K562 (cell line): ENCODE results near the gene CSTB. TPM values are rescaled to one million over a fixed set of nuclear protein-coding genes. Genes with fewer than 3 reads are reported as not detected.

Source experiments
- GTF2A2 ChIP-seq: IDR thresholded peaks from 2 replicates; pipeline ENCODE4 v1.6.1; 2016; ENCODE audit warnings: mild to moderate bottlenecking, missing genetic modification characterization, missing compliant biosample characterization
- ILF3 ChIP-seq: fragments of 450-650 bp; IDR thresholded peaks from 2 replicates; pipeline ENCODE4 v1.6.1; 2018; ENCODE audit warnings: antibody characterized with exemption, mild to moderate bottlenecking, moderate library complexity, borderline replicate concordance
- MED1 ChIP-seq: sonication (generic); formaldehyde crosslinking; IDR thresholded peaks from 2 replicates; pipeline ENCODE4 v1.8.1; 2023; ENCODE audit warnings: missing genetic modification reagents, borderline replicate concordance
- MTA2 ChIP-seq: fragments of 450-650 bp; IDR thresholded peaks from 2 replicates; pipeline ENCODE4 v1.6.1; 2016; ENCODE audit warnings: low read depth
- NR2C2 ChIP-seq, 2 experiments: fragments of 200-800 bp in 1 of 2; sonication (Bioruptor generic) in 1 of 2; sonication (generic) in 1 of 2; formaldehyde crosslinking in 1 of 2; IDR thresholded peaks; 2 replicates each; pipeline versions ENCODE4 v1.6.1 to v1.8.0; 2016 to 2022; ENCODE audit warnings: mild to moderate bottlenecking in 1 of 2, missing compliant biosample characterization in 1 of 2, missing genetic modification characterization in 1 of 2, missing genetic modification reagents in 1 of 2
- RBM22 ChIP-seq: fragments of 200-400 bp; formaldehyde crosslinking; IDR thresholded peaks from 2 replicates; pipeline ENCODE4 v1.6.1; 2018; ENCODE audit warnings: low read length, low read depth; ENCODE audit not compliant: poor library complexity, severe bottlenecking
- TSHZ1 ChIP-seq: fragments of 250-450 bp; sonication (Bioruptor Pico); IDR thresholded peaks from 2 replicates; pipeline ENCODE4 v1.4.0; 2020; ENCODE audit warnings: mild to moderate bottlenecking, moderate library complexity
- UBTF ChIP-seq, 2 experiments: IDR thresholded peaks; 2 replicates each; pipeline ENCODE4 v1.6.1; 2012; ENCODE audit warnings: improper control_type of control experiment in 2 of 2, low read depth in 2 of 2, low read length in 2 of 2, borderline replicate concordance in 1 of 2
- ZBTB1 ChIP-seq: sonication (generic); formaldehyde crosslinking; IDR thresholded peaks from 2 replicates; pipeline ENCODE4 v1.8.1; 2023; ENCODE audit warnings: missing genetic modification reagents, low read depth, mild to moderate bottlenecking, borderline replicate concordance
- ZNF121 ChIP-seq: sonication (generic); formaldehyde crosslinking; conservative IDR thresholded peaks from 2 replicates; pipeline ENCODE4 v1.8.0; 2022; ENCODE audit warnings: missing genetic modification reagents
- ZNF143 ChIP-seq: sonication (generic); formaldehyde crosslinking; IDR thresholded peaks from 2 replicates; pipeline ENCODE4 v1.9.0; 2022; ENCODE audit warnings: mild to moderate bottlenecking, missing genetic modification reagents
- ZNF175 ChIP-seq: fragments of 200-800 bp; sonication (Bioruptor generic); IDR thresholded peaks from 2 replicates; pipeline ENCODE4 v1.6.1; 2016; ENCODE audit warnings: low read depth, mild to moderate bottlenecking, missing genetic modification characterization, missing compliant biosample characterization
- ZNF354B ChIP-seq: fragments of 250-450 bp; sonication (Bioruptor Pico); IDR thresholded peaks from 2 replicates; pipeline ENCODE4 v1.4.0; 2020
- ZNF511 ChIP-seq: sonication (generic); formaldehyde crosslinking; IDR thresholded peaks from 2 replicates; pipeline ENCODE4 v1.8.0; 2022; ENCODE audit warnings: mild to moderate bottlenecking, missing genetic modification reagents
- ZNF639 ChIP-seq, 2 experiments: fragments of 200-800 bp in 1 of 2; sonication (Bioruptor generic) in 1 of 2; sonication (generic) in 1 of 2; formaldehyde crosslinking in 1 of 2; IDR thresholded peaks in 1 of 2; conservative IDR thresholded peaks in 1 of 2; 2 replicates each; pipeline versions ENCODE4 v1.5.0 to v1.6.1; 2016 to 2020; ENCODE audit warnings: missing compliant biosample characterization in 1 of 2, missing genetic modification characterization in 1 of 2, missing genetic modification reagents in 1 of 2
- ZNF830 ChIP-seq: fragments of 250-450 bp; sonication (Bioruptor Pico); IDR thresholded peaks from 2 replicates; pipeline ENCODE4 v1.5.0; 2021; ENCODE audit warnings: mild to moderate bottlenecking
- ZZZ3 ChIP-seq: fragments of 450-650 bp; IDR thresholded peaks from 2 replicates; pipeline ENCODE4 v1.6.1; 2016; ENCODE audit warnings: antibody characterized with exemption, mild to moderate bottlenecking, moderate library complexity
- polyA plus RNA-seq, 8 experiments: library from polyadenylated mRNA; depleted of rRNA in 4 of 8; stranded (reverse) in 5 of 8; unstranded in 3 of 8; fragments of >200 nt; fragmentation: Nextera tagmentation in 2 of 8; fragmentation: Illumina TruSeq in 1 of 8; extraction: Ambion mirVana in 2 of 8; extraction: Trizol in 1 of 8; gene quantifications; 2 replicates each; pipeline versions ENCODE4 v1.2.1 to v1.2.3, GENCODE V29; 2011 to 2014; ENCODE audit warnings: inconsistent platforms in 1 of 8, missing spikeins in 1 of 8
- total RNA-seq, 7 experiments: library from RNA; depleted of rRNA in 6 of 7; stranded (reverse); fragments of >200 nt in 6 of 7; fragmentation: Illumina TruSeq in 2 of 7; extraction: Trizol in 2 of 7; gene quantifications; 2 replicates each; pipeline versions ENCODE4 v1.2.1 to v1.2.3, GENCODE V29; 2011 to 2021; ENCODE audit warnings: low replicate concordance in 1 of 7

The CSTB gene
- total and polyA plus RNA-seq, 9 of the 15 experiments (the other 6 are each of a cell fraction or from before 2014, with no cell fraction given) = 12.4 to 65.0 (median 31.7) TPM

- TF ChIP-seq ZNF639 (CRISPR knock-in tag; conservative IDR thresholded peaks at IDR 0.05 in 1 of 2, IDR thresholded peaks at IDR 0.05 in 1 of 2) = no peak
- peak; percentile 15 for TF ChIP-seq RBM22
- no peak for TF ChIP-seq ZNF354B (CRISPR knock-in tag)
- no peak for TF ChIP-seq TSHZ1 (CRISPR knock-in tag)
- TF ChIP-seq ZNF830 (CRISPR knock-in tag) = no peak
- no peak for TF ChIP-seq ZBTB1
- TF ChIP-seq ZNF175 (CRISPR knock-in tag) = no peak
- no peak for TF ChIP-seq NR2C2 (CRISPR knock-in tag; IDR thresholded peaks at IDR 0.05)
- no peak for TF ChIP-seq NR2C2 (tag; IDR thresholded peaks at IDR 0.05)
- TF ChIP-seq MED1 = no peak
- no peak for TF ChIP-seq ZZZ3
- 0 out of 2 replicates have a peak, but pooled peaks have one; percentile 7 for TF ChIP-seq ZNF121 (CRISPR knock-in tag)
- no peak for TF ChIP-seq UBTF (IDR thresholded peaks at IDR 0.05; ENCODE audit: borderline replicate concordance in 1 of 2, low read depth in 2 of 2, low read length in 2 of 2)
- no peak for TF ChIP-seq MTA2
- TF ChIP-seq ZNF511 = no peak
- 0 out of 2 replicates have a peak, but pooled peaks have one; percentile 7 for TF ChIP-seq GTF2A2 (tag)
- no peak for TF ChIP-seq ILF3
- no peak for TF ChIP-seq ZNF143
Measured at GRCh38 chr21:43767498-43767983, 8.6 kb downstream of the CSTB start (continued).
